Fibroblast of skin of right biceps (primary cell): ENCODE measurements around the gene PRMT5.
"Not testable (repeated sequence)": the region's sequence is repeated elsewhere in the genome, so short reads cannot be mapped to it uniquely, and the experiment has no call there.

Experiments used
- DNase-seq: peaks from one replicate; pipeline ENCODE4 v3.0.0-alpha.2; 2013

PRMT5 gene

GRCh38 chr14:22929104-22929960 lies at the start of gene PRMT5:
PRMT5 (minus strand) TSS chr14:22929376; CDS start chr14:22929361, 15 bp downstream.
- peak; percentile 100 for DNase-seq

GRCh38 chr14:22978487-22978837 lies 49.3 kb upstream of the PRMT5 start:
- DNase-seq, result no peak

- peak; percentile 90 for DNase-seq
These were observed 48.7 kb upstream of the PRMT5 start for GRCh38 chr14:22977684-22978486.

- DNase-seq, result no peak
These were observed 48.2 kb upstream of the PRMT5 start for GRCh38 chr14:22977434-22977683.

GRCh38 chr14:22976620-22977433 lies 47.7 kb upstream of the PRMT5 start:
- DNase-seq, result peak; percentile 81

GRCh38 chr14:22974530-22975313 lies 45.5 kb upstream of the PRMT5 start:
- DNase-seq, result no peak

GRCh38 chr14:22973217-22974032 lies 44.2 kb upstream of the PRMT5 start:
- peak; percentile 68 for DNase-seq

GRCh38 chr14:22972313-22972930 lies 43.2 kb upstream of the PRMT5 start:
- DNase-seq, result no peak

- DNase-seq, result no peak
These were observed 42.0 kb upstream of the PRMT5 start for GRCh38 chr14:22971152-22971551.

- DNase-seq, result no peak
These were observed 37.6 kb upstream of the PRMT5 start for GRCh38 chr14:22966783-22967269.

- not testable (repeated sequence) for DNase-seq
These were observed 37.0 kb upstream of the PRMT5 start for GRCh38 chr14:22965916-22966782.

GRCh38 chr14:22962061-22962676 lies 33.0 kb upstream of the PRMT5 start:
- no peak for DNase-seq

- DNase-seq, result no peak
These were observed 26.8 kb upstream of the PRMT5 start for GRCh38 chr14:22955702-22956569.

GRCh38 chr14:22952418-22952817 lies 23.2 kb upstream of the PRMT5 start:
- DNase-seq, result no peak

- DNase-seq, result not testable (repeated sequence)
These were observed 22.6 kb upstream of the PRMT5 start for GRCh38 chr14:22951795-22952194.

GRCh38 chr14:22945642-22946041 lies 16.5 kb upstream of the PRMT5 start:
- no peak for DNase-seq

- peak; percentile 77 for DNase-seq
These were observed 10.5 kb upstream of the PRMT5 start for GRCh38 chr14:22939684-22940083.

GRCh38 chr14:22935156-22935555 lies 6.0 kb upstream of the PRMT5 start:
- DNase-seq, result no peak

GRCh38 chr14:22932146-22932545 lies 3.0 kb upstream of the PRMT5 start:
- no peak for DNase-seq
